Neural cell (in vitro differentiated cells): ENCODE results near the gene KIF5B. TPM values are rescaled to one million over a fixed set of nuclear protein-coding genes. Genes with fewer than 3 reads are reported as not detected.

Source experiments
- H2AFZ ChIP-seq: fragments of 200-600, 300-800 bp; sonication (generic), shearing (Covaris generic); 2 replicates; pipeline ENCODE4 v1.6.0; 2014; ENCODE audit warnings: low read depth, mild to moderate bottlenecking, antibody characterized with exemption, low read length, moderate library complexity
- H3F3A ChIP-seq: fragments of 200-600 bp; shearing (Covaris generic); 2 replicates; pipeline ENCODE4 v1.6.1; 2016; ENCODE audit warnings: mild to moderate bottlenecking, moderate library complexity, mixed read lengths, antibody characterized with exemption, low read length; ENCODE audit not compliant: insufficient read depth, poor library complexity, severe bottlenecking
- H3K27ac ChIP-seq: fragments of 200-600, 300-800 bp; sonication (generic), shearing (Covaris generic); 2 replicates; pipeline ENCODE4 v1.5.1; 2014; ENCODE audit warnings: mild to moderate bottlenecking, low read length, moderate library complexity
- H3K27me3 ChIP-seq: fragments of 300-800, 200-600 bp; sonication (generic), shearing (Covaris generic); 2 replicates; pipeline ENCODE4 v1.6.0; 2014; ENCODE audit warnings: mild to moderate bottlenecking, low read depth, low read length, moderate library complexity; ENCODE audit not compliant: insufficient read depth
- H3K36me3 ChIP-seq: fragments of 300-800, 200-600 bp; sonication (generic), shearing (Covaris generic); 2 replicates; pipeline ENCODE4 v1.5.1; 2014; ENCODE audit warnings: mild to moderate bottlenecking, antibody characterized with exemption, low read length, moderate library complexity; ENCODE audit not compliant: insufficient read depth
- H3K4me2 ChIP-seq: fragments of 300-800, 200-600 bp; sonication (generic), shearing (Covaris generic); 2 replicates; pipeline ENCODE4 v1.6.0; 2014; ENCODE audit warnings: mild to moderate bottlenecking, low read length
- H3K4me3 ChIP-seq: fragments of 300-800, 200-600 bp; sonication (generic), shearing (Covaris generic); 2 replicates; pipeline ENCODE4 v1.5.1; 2014; ENCODE audit warnings: mild to moderate bottlenecking, low read length, moderate library complexity
- H3K79me2 ChIP-seq: fragments of 200-600 bp; shearing (Covaris generic); replicated peaks from 2 replicates; pipeline ENCODE4 v1.6.0; 2014; ENCODE audit warnings: mild to moderate bottlenecking, low read length, moderate library complexity; ENCODE audit not compliant: insufficient read depth
- H3K9ac ChIP-seq: fragments of 300-800, 200-600 bp; sonication (generic), shearing (Covaris generic); 2 replicates; pipeline ENCODE4 v1.6.1; 2016; ENCODE audit warnings: mild to moderate bottlenecking, low read length, mixed read lengths
- H3K9me2 ChIP-seq: fragments of 200-600 bp; shearing (Covaris generic); 2 replicates; pipeline ENCODE4 v1.6.1; 2016; ENCODE audit warnings: mild to moderate bottlenecking, low read length, mixed read lengths; ENCODE audit not compliant: insufficient read depth
- H3K9me3 ChIP-seq: fragments of 200-600, 300-800 bp; sonication (generic), shearing (Covaris generic); 2 replicates; pipeline ENCODE4 v1.6.1; 2016; ENCODE audit warnings: mild to moderate bottlenecking, mixed run types, low read length, moderate library complexity, mixed read lengths
- H4K20me1 ChIP-seq: fragments of 200-600 bp; shearing (Covaris generic); 2 replicates; pipeline ENCODE4 v1.6.1; 2016; ENCODE audit warnings: mild to moderate bottlenecking, mixed run types; ENCODE audit not compliant: insufficient read depth
- CTCF ChIP-seq: fragments of 450-650 bp; IDR thresholded peaks from 2 replicates; pipeline ENCODE4 v1.5.1; 2014; ENCODE audit warnings: antibody characterized with exemption, mild to moderate bottlenecking, moderate library complexity; ENCODE audit not compliant: poor library complexity, severe bottlenecking
- EP300 ChIP-seq: fragments of 450-650 bp; conservative IDR thresholded peaks from 2 replicates; pipeline ENCODE4 v1.6.1; 2014; ENCODE audit warnings: antibody characterized with exemption, mild to moderate bottlenecking, moderate library complexity; ENCODE audit not compliant: poor library complexity, severe bottlenecking
- EZH2 ChIP-seq: fragments of 200-600, 300-800 bp; shearing (Covaris generic), sonication (generic); IDR thresholded peaks from 2 replicates; pipeline ENCODE4 v1.6.1; 2014; ENCODE audit warnings: antibody characterized with exemption, low read length, borderline replicate concordance, mild to moderate bottlenecking; ENCODE audit not compliant: insufficient read depth, poor library complexity, severe bottlenecking
- MXI1 ChIP-seq: fragments of 450-650 bp; conservative IDR thresholded peaks from 2 replicates; pipeline ENCODE4 v1.6.1; 2014; ENCODE audit warnings: antibody characterized with exemption, mild to moderate bottlenecking; ENCODE audit not compliant: poor library complexity, severe bottlenecking
- POLR2AphosphoS5 ChIP-seq: IDR thresholded peaks from 2 replicates; pipeline ENCODE4 v1.6.1; 2012
- RAD21 ChIP-seq: fragments of 450-650 bp; conservative IDR thresholded peaks from 2 replicates; pipeline ENCODE4 v1.6.1; 2014; ENCODE audit warnings: antibody characterized with exemption, mild to moderate bottlenecking, moderate library complexity
- REST ChIP-seq: IDR thresholded peaks from 2 replicates; pipeline ENCODE4 v1.6.1; 2012; ENCODE audit warnings: borderline replicate concordance
- SMC3 ChIP-seq: fragments of 450-650 bp; conservative IDR thresholded peaks from 2 replicates; pipeline ENCODE4 v1.6.1; 2014; ENCODE audit warnings: antibody characterized with exemption, mild to moderate bottlenecking, moderate library complexity; ENCODE audit not compliant: poor library complexity
- TAF1 ChIP-seq: IDR thresholded peaks from 2 replicates; pipeline ENCODE4 v1.6.1; 2012; ENCODE audit warnings: low read depth
- polyA plus RNA-seq: library from polyadenylated mRNA; depleted of rRNA; stranded (reverse); fragments of >200 nt; gene quantifications from 2 replicates; pipeline ENCODE4 v1.2.3, GENCODE V29; 2014

Gene KIF5B
- polyA plus RNA-seq, 1 donor from 2014 or later: 96.3 TPM

GRCh38 chr10:32051926-32052325 lies 4.3 kb downstream of the KIF5B start:
- Histone ChIP-seq H3K4me3 (peak overlapping the region; percentile 93), H3K9me3 (no peaks in the 10 kb centered on the region), H3K4me2 (no peak overlapping the region), H2AFZ (no peak overlapping the region), H3K9me2 (no peaks in the 10 kb centered on the region), H4K20me1 (peaks cover 23% of the 10 kb centered on the region), H3K79me2 (peaks cover 87% of the 10 kb centered on the region), H3F3A (peaks cover 10% of the 10 kb centered on the region), H3K27me3 (no peaks in the 10 kb centered on the region), H3K36me3 (peaks cover 8% of the 10 kb centered on the region), H3K27ac (no peak overlapping the region), H3K9ac (no peak overlapping the region)
- TF ChIP-seq TAF1 (no peak), CTCF (no peak), MXI1 (no peak), EZH2 (no peak), RAD21 (no peak), SMC3 (no peak), EP300 (no peak), POLR2AphosphoS5 (no peak), REST (no peak)

GRCh38 chr10:32050177-32050576 lies 6.0 kb downstream of the KIF5B start:
- Histone ChIP-seq H3K36me3 (peaks cover 8% of the 10 kb centered on the region), H3K9me2 (no peaks in the 10 kb centered on the region), H3F3A (peaks cover 4% of the 10 kb centered on the region), H3K4me3 (peak overlapping the region; percentile 15), H3K9me3 (no peaks in the 10 kb centered on the region), H3K9ac (no peak overlapping the region), H3K27me3 (no peaks in the 10 kb centered on the region), H3K27ac (no peak overlapping the region), H3K4me2 (no peak overlapping the region), H2AFZ (no peak overlapping the region), H3K79me2 (peaks cover 94% of the 10 kb centered on the region), H4K20me1 (peaks cover 23% of the 10 kb centered on the region)
- TF ChIP-seq EP300: no peak
- TF ChIP-seq EZH2: no peak
- TF ChIP-seq TAF1: no peak
- no peak for TF ChIP-seq POLR2AphosphoS5
- no peak for TF ChIP-seq SMC3
- TF ChIP-seq CTCF: no peak
- TF ChIP-seq MXI1: no peak
